ENCODE measurements around the gene ARMC9.
"Not testable (repeated sequence)": the region's sequence is repeated elsewhere in the genome, so short reads cannot be mapped to it uniquely, and the experiment has no call there.

Gene ARMC9

GRCh38 chr2:231364961-231365810 lies 166.8 kb downstream of the ARMC9 start:
- DNase-seq = no peak

GRCh38 chr2:231367178-231367577 lies 168.7 kb downstream of the ARMC9 start:
- no peak for DNase-seq

- no peak for DNase-seq
These were observed 171.4 kb downstream of the ARMC9 start for GRCh38 chr2:231369580-231370428.

GRCh38 chr2:231370429-231370748 lies 172.0 kb downstream of the ARMC9 start:
- no peak for DNase-seq

GRCh38 chr2:231370749-231371429 lies 172.5 kb downstream of the ARMC9 start:
- no peak for DNase-seq

- no peak for DNase-seq
These were observed 173.1 kb downstream of the ARMC9 start for GRCh38 chr2:231371430-231372054.

- DNase-seq = no peak
These were observed 173.9 kb downstream of the ARMC9 start for GRCh38 chr2:231372326-231372725.

- DNase-seq = no peak
These were observed 174.8 kb downstream of the ARMC9 start for GRCh38 chr2:231373184-231373583.

GRCh38 chr2:231373786-231374349 lies 175.4 kb downstream of the ARMC9 start:
- no peak for DNase-seq

GRCh38 chr2:231374771-231375170 lies 176.3 kb downstream of the ARMC9 start:
- no peak for DNase-seq

- DNase-seq = not testable (repeated sequence)
These were observed 177.7 kb downstream of the ARMC9 start for GRCh38 chr2:231375994-231376615.

GRCh38 chr2:231376857-231377256 lies 178.4 kb downstream of the ARMC9 start:
- DNase-seq = no peak

- DNase-seq = no peak
These were observed 179.7 kb downstream of the ARMC9 start for GRCh38 chr2:231378026-231378722.

- DNase-seq = no peak
These were observed 181.1 kb downstream of the ARMC9 start for GRCh38 chr2:231379266-231380215.

- DNase-seq = no peak
These were observed 181.9 kb downstream of the ARMC9 start for GRCh38 chr2:231380307-231380706.

GRCh38 chr2:231380991-231381847 lies 182.8 kb downstream of the ARMC9 start:
- DNase-seq = no peak

GRCh38 chr2:231382116-231382515 lies 183.7 kb downstream of the ARMC9 start:
- no peak for DNase-seq

- no peak for DNase-seq
These were observed 185.1 kb downstream of the ARMC9 start for GRCh38 chr2:231383416-231384108.

- no peak for DNase-seq
These were observed 185.6 kb downstream of the ARMC9 start for GRCh38 chr2:231384109-231384435.
